HEK293T (cell line): Measurements from ENCODE around the gene MANEA.
"Not testable (repeated sequence)": the region's sequence is repeated elsewhere in the genome, so short reads cannot be mapped to it uniquely, and the experiment has no call there.

Experiments
- BHLHE40 ChIP-seq: fragments of 450-650 bp; IDR thresholded peaks from 2 replicates; pipeline ENCODE4 v1.6.1; 2016; ENCODE audit warnings: mild to moderate bottlenecking, moderate library complexity, borderline replicate concordance
- CTBP1 ChIP-seq: fragments of 450-650 bp; IDR thresholded peaks from 2 replicates; pipeline ENCODE4 v1.6.1; 2016; ENCODE audit warnings: borderline replicate concordance
- ELF4 ChIP-seq: fragments of 450-650 bp; IDR thresholded peaks from 2 replicates; pipeline ENCODE4 v1.6.1; 2017; ENCODE audit warnings: antibody characterized with exemption
- FOXA1 ChIP-seq: fragments of 450-650 bp; IDR thresholded peaks from 2 replicates; pipeline ENCODE4 v1.6.1; 2016; ENCODE audit warnings: mild to moderate bottlenecking
- FOXM1 ChIP-seq: fragments of 450-650 bp; IDR thresholded peaks from 2 replicates; pipeline ENCODE4 v1.6.1; 2017; ENCODE audit warnings: mild to moderate bottlenecking, borderline replicate concordance
- HDGF ChIP-seq: fragments of 450-650 bp; IDR thresholded peaks from 2 replicates; pipeline ENCODE4 v1.6.1; 2017; ENCODE audit warnings: antibody characterized with exemption, borderline replicate concordance
- L3MBTL2 ChIP-seq: fragments of 450-650 bp; conservative IDR thresholded peaks from 2 replicates; pipeline ENCODE4 v1.6.1; 2016; ENCODE audit warnings: mild to moderate bottlenecking
- LEF1 ChIP-seq: fragments of 450-650 bp; IDR thresholded peaks from 2 replicates; pipeline ENCODE4 v1.6.1; 2017; ENCODE audit warnings: mild to moderate bottlenecking, borderline replicate concordance
- NFRKB ChIP-seq: fragments of 450-650 bp; IDR thresholded peaks from 2 replicates; pipeline ENCODE4 v1.6.1; 2016; ENCODE audit warnings: mild to moderate bottlenecking, moderate library complexity
- SP1 ChIP-seq: fragments of 450-650 bp; IDR thresholded peaks from 2 replicates; pipeline ENCODE4 v1.6.1; 2017
- TARDBP ChIP-seq: fragments of 450-650 bp; IDR thresholded peaks from 2 replicates; pipeline ENCODE4 v1.6.1; 2016
- ZNF384 ChIP-seq: fragments of 450-650 bp; IDR thresholded peaks from 2 replicates; pipeline ENCODE4 v1.6.1; 2016

DNA sequence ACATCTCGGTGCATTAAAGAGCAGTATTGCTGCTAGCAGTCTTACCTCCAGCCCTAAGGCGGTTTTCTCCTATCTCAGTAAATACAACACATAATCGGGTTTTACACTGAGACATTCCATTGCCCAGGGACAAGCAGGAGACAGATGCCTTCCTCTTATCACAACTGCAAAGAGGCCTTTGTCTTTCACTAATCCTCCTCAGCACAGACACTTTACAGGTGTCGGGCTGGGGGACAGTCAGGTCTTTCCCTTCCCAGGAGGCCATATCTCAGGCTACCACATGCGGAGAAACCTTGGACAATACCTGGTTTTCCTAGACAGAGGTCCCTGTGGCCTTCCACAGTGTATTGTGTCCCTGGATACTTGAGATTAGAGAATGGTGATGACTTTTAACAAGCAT is 16.4 kb upstream of the MANEA start:
- TF ChIP-seq FOXA1, SP1, HDGF, FOXM1, L3MBTL2, BHLHE40, NFRKB, CTBP1, TARDBP, LEF1, ELF4, ZNF384: not testable (repeated sequence)
